UCSD-AML1 (cell line): ENCODE data around the gene POLR2M.

Source experiments
- DNase-seq: peaks from one replicate; lab custom pipeline; 2025; ENCODE audit not compliant: unreplicated experiment; lab: John Stamatoyannopoulos, UW

Gene POLR2M

GRCh38 chr15:57690341-57690966 lies 16.1 kb upstream of the POLR2M start:
- no peak for DNase-seq

- DNase-seq: no peak
These were observed 15.4 kb upstream of the POLR2M start for GRCh38 chr15:57691082-57691481.

- no peak for DNase-seq
These were observed 13.8 kb upstream of the POLR2M start for GRCh38 chr15:57692709-57693108.

GRCh38 chr15:57694279-57694678 lies 12.2 kb upstream of the POLR2M start:
- DNase-seq: no peak

- no peak for DNase-seq
These were observed 10.4 kb upstream of the POLR2M start for GRCh38 chr15:57696146-57696545.

GRCh38 chr15:57697588-57697987 lies 8.9 kb upstream of the POLR2M start:
- no peak for DNase-seq

GRCh38 chr15:57698243-57698642 lies 8.3 kb upstream of the POLR2M start:
- DNase-seq: no peak

GRCh38 chr15:57698991-57699390 lies 7.5 kb upstream of the POLR2M start:
- no peak for DNase-seq

- DNase-seq: no peak
These were observed 3.1 kb upstream of the POLR2M start for GRCh38 chr15:57703387-57703786.

GRCh38 chr15:57704441-57704840 lies 2.1 kb upstream of the POLR2M start:
- DNase-seq: no peak

- DNase-seq: no peak
These were observed 639 bp upstream of the POLR2M start for GRCh38 chr15:57705746-57706404.

GRCh38 chr15:57708047-57708446 lies 1.5 kb downstream of the POLR2M start:
- no peak for DNase-seq

- no peak for DNase-seq
These were observed 11.8 kb downstream of the POLR2M start for GRCh38 chr15:57718309-57718708.

- DNase-seq: no peak
These were observed 14.4 kb downstream of the POLR2M start for GRCh38 chr15:57720867-57721266.

GRCh38 chr15:57726411-57726810 lies 19.9 kb downstream of the POLR2M start:
- no peak for DNase-seq

GRCh38 chr15:57727031-57727430 lies 20.5 kb downstream of the POLR2M start:
- DNase-seq: no peak

- no peak for DNase-seq
These were observed 21.9 kb downstream of the POLR2M start for GRCh38 chr15:57728436-57728835.

GRCh38 chr15:57730876-57731275 lies 24.4 kb downstream of the POLR2M start:
- no peak for DNase-seq

GRCh38 chr15:57731530-57732103 lies 25.1 kb downstream of the POLR2M start:
- no peak for DNase-seq

- DNase-seq: peak; percentile 23
These were observed 26.2 kb downstream of the POLR2M start for GRCh38 chr15:57732526-57733331.

GRCh38 chr15:57734860-57735259 lies 28.3 kb downstream of the POLR2M start:
- DNase-seq: no peak

- DNase-seq: no peak
These were observed 28.9 kb downstream of the POLR2M start for GRCh38 chr15:57735431-57735830.
